HepG2 (cell line): ENCODE data around the gene ACBD3. TPM values are rescaled to one million over a fixed set of nuclear protein-coding genes. Genes with fewer than 3 reads are reported as not detected.
A peak's percentile ranks its signal among the peaks of the same experiment; 100 is the strongest.

Source experiments
- HOXD1 ChIP-seq: sonication (generic); formaldehyde crosslinking; IDR thresholded peaks from 2 replicates; pipeline ENCODE4 v1.5.0; 2020; ENCODE audit warnings: missing genetic modification reagents
- IKZF4 ChIP-seq: sonication (generic); formaldehyde crosslinking; IDR thresholded peaks from 2 replicates; pipeline ENCODE4 v1.5.1; 2020; ENCODE audit warnings: borderline replicate concordance, mild to moderate bottlenecking, low read depth, missing genetic modification reagents; ENCODE audit errors: not compliant biosample characterization
- KLF11 ChIP-seq: IDR thresholded peaks from 2 replicates; pipeline ENCODE4 v1.6.1; 2016; ENCODE audit warnings: missing compliant biosample characterization
- NR2C2 ChIP-seq: sonication (generic); formaldehyde crosslinking; IDR thresholded peaks from 2 replicates; pipeline ENCODE4 v1.4.0; 2020; ENCODE audit warnings: missing genetic modification reagents, mild to moderate bottlenecking, moderate library complexity, borderline replicate concordance
- PHF8 ChIP-seq: sonication (generic); formaldehyde crosslinking; IDR thresholded peaks from 2 replicates; pipeline ENCODE4 v1.5.0; 2020; ENCODE audit warnings: missing genetic modification reagents
- RARA ChIP-seq: IDR thresholded peaks from 2 replicates; pipeline ENCODE4 v1.6.1; 2016; ENCODE audit warnings: missing genetic modification reagents, missing compliant biosample characterization
- SALL1 ChIP-seq: sonication (generic); formaldehyde crosslinking; IDR thresholded peaks from 2 replicates; pipeline ENCODE4 v1.8.0; 2022; ENCODE audit warnings: mild to moderate bottlenecking, missing genetic modification reagents
- SRF ChIP-seq: IDR thresholded peaks from 2 replicates; pipeline ENCODE4 v1.6.1; 2011; ENCODE audit warnings: mild to moderate bottlenecking, low read depth, low read length, moderate library complexity
- ZNF546 ChIP-seq: sonication (generic); formaldehyde crosslinking; conservative IDR thresholded peaks from 2 replicates; pipeline ENCODE4 v1.8.1; 2023; ENCODE audit warnings: mild to moderate bottlenecking, missing genetic modification reagents
- ZNF605 ChIP-seq: sonication (generic); formaldehyde crosslinking; IDR thresholded peaks from 2 replicates; pipeline ENCODE4 v1.8.0; 2022; ENCODE audit warnings: mild to moderate bottlenecking, missing genetic modification reagents
- ZSCAN25 ChIP-seq: sonication (generic); formaldehyde crosslinking; IDR thresholded peaks from 2 replicates; pipeline ENCODE4 v1.8.0; 2022; ENCODE audit warnings: mild to moderate bottlenecking, missing genetic modification reagents
- ZSCAN29 ChIP-seq: sonication (generic); formaldehyde crosslinking; conservative IDR thresholded peaks from 2 replicates; pipeline ENCODE4 v1.4.0; 2020; ENCODE audit warnings: mild to moderate bottlenecking, missing genetic modification reagents
- polyA plus RNA-seq, 8 experiments: library from polyadenylated mRNA; depleted of rRNA in 3 of 8; stranded (reverse) in 7 of 8; unstranded in 1 of 8; fragments of >200 nt; fragmentation: Illumina TruSeq in 4 of 8; extraction: Trizol in 4 of 8; gene quantifications; 2 replicates each; pipeline versions ENCODE4 v1.2.1 to v1.2.3, GENCODE V29; 2011 to 2016; ENCODE audit warnings: low read depth in 4 of 8, missing spikeins in 1 of 8, mixed read lengths in 1 of 8; ENCODE audit not compliant: insufficient read depth in 1 of 8
- total RNA-seq, 5 experiments: library from RNA; depleted of rRNA; stranded (reverse); fragments of >200 nt; fragmentation: Illumina TruSeq; extraction: Trizol; gene quantifications; 2 replicates each; pipeline ENCODE4 v1.2.3, GENCODE V29; 2016; ENCODE audit warnings: low read depth in 1 of 5
- TF ChIP-seq, protein P1 (sequence below): IDR thresholded peaks from 2 replicates; pipeline ENCODE4 v1.6.1; 2016
- TF ChIP-seq, protein P2 (sequence below): sonication (generic); formaldehyde crosslinking; IDR thresholded peaks from 2 replicates; pipeline ENCODE4 v1.4.0; 2020; ENCODE audit warnings: missing genetic modification reagents
- TF ChIP-seq, protein P3 (sequence below): sonication (generic); formaldehyde crosslinking; IDR thresholded peaks from 2 replicates; pipeline ENCODE4 v1.8.0; 2022; ENCODE audit warnings: mild to moderate bottlenecking, missing genetic modification reagents; ENCODE audit not compliant: insufficient replicate concordance
- TF ChIP-seq, protein P4 (sequence below): sonication (generic); formaldehyde crosslinking; IDR thresholded peaks from 2 replicates; pipeline ENCODE4 v1.4.0; 2020; ENCODE audit warnings: missing genetic modification reagents
- TF ChIP-seq, protein P5 (sequence below): sonication (generic); formaldehyde crosslinking; IDR thresholded peaks from 2 replicates; pipeline ENCODE4 v1.4.0; 2020; ENCODE audit warnings: missing genetic modification reagents
- TF ChIP-seq, protein P6 (sequence below), 2 experiments: sonication (generic) in 1 of 2; formaldehyde crosslinking in 1 of 2; IDR thresholded peaks; 2 replicates each; pipeline versions ENCODE4 v1.4.0 to v1.6.1; 2018 to 2020; ENCODE audit warnings: missing genetic modification reagents in 2 of 2, borderline replicate concordance in 1 of 2, low read depth in 1 of 2, mild to moderate bottlenecking in 1 of 2, missing biosample characterization in 1 of 2

The ACBD3 gene
- total and polyA plus RNA-seq, 2 of the 13 experiments (the other 11 are each of a cell fraction or from before 2014, with no cell fraction given), result 24.3 to 39.3 TPM

DNA sequence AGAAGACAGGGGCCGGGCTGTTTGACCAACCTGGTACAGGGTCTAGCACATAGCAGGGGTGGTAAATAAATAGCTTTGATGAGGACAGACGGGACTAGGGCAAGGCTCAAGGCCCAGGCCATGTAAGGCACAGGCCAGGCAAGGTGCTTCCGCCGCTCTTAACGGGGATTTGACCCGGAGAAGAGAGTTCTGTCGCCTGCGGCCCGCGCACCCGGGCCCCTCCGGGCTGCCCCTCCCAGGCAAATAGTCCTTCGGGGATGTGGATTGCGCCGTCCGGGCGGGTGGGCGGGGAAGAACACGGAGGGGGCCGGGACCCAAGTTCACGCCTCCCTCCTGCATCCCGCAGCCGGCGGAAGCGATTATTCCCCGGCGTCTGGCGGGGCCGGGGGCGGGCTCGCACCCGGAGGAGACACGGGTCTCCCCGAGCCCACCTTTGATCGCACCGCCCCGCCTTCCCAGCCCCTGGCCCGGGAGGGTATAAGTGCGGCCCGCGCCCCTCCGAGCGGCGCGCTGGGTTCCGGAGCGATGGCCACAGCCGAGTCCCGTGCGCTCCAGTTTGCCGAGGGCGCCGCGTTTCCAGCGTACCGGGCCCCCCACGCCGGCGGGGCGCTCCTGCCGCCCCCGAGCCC is 36.7 kb upstream of the ACBD3 start, which contains the start of gene MIXL1 (continued):
- TF ChIP-seq, protein P1, sequence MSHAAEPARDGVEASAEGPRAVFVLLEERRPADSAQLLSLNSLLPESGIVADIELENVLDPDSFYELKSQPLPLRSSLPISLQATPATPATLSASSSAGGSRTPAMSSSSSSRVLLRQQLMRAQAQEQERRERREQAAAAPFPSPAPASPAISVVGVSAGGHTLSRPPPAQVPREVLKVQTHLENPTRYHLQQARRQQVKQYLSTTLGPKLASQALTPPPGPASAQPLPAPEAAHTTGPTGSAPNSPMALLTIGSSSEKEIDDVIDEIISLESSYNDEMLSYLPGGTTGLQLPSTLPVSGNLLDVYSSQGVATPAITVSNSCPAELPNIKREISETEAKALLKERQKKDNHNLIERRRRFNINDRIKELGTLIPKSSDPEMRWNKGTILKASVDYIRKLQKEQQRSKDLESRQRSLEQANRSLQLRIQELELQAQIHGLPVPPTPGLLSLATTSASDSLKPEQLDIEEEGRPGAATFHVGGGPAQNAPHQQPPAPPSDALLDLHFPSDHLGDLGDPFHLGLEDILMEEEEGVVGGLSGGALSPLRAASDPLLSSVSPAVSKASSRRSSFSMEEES (CRISPR knock-in tag), result 0 out of 2 replicates have a peak, but pooled peaks have one; percentile 22
- peak; percentile 67; the same call in 1 of the 2 replicates for TF ChIP-seq ZSCAN29 (CRISPR knock-in tag)
- no peak for TF ChIP-seq KLF11 (CRISPR knock-in tag)
- TF ChIP-seq, protein P2, sequence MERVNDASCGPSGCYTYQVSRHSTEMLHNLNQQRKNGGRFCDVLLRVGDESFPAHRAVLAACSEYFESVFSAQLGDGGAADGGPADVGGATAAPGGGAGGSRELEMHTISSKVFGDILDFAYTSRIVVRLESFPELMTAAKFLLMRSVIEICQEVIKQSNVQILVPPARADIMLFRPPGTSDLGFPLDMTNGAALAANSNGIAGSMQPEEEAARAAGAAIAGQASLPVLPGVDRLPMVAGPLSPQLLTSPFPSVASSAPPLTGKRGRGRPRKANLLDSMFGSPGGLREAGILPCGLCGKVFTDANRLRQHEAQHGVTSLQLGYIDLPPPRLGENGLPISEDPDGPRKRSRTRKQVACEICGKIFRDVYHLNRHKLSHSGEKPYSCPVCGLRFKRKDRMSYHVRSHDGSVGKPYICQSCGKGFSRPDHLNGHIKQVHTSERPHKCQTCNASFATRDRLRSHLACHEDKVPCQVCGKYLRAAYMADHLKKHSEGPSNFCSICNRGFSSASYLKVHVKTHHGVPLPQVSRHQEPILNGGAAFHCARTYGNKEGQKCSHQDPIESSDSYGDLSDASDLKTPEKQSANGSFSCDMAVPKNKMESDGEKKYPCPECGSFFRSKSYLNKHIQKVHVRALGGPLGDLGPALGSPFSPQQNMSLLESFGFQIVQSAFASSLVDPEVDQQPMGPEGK (CRISPR knock-in tag), result peak; percentile 90
- TF ChIP-seq, protein P3, sequence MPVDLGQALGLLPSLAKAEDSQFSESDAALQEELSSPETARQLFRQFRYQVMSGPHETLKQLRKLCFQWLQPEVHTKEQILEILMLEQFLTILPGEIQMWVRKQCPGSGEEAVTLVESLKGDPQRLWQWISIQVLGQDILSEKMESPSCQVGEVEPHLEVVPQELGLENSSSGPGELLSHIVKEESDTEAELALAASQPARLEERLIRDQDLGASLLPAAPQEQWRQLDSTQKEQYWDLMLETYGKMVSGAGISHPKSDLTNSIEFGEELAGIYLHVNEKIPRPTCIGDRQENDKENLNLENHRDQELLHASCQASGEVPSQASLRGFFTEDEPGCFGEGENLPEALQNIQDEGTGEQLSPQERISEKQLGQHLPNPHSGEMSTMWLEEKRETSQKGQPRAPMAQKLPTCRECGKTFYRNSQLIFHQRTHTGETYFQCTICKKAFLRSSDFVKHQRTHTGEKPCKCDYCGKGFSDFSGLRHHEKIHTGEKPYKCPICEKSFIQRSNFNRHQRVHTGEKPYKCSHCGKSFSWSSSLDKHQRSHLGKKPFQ (CRISPR knock-in tag), result peak; percentile 50
- peak; percentile 73 for TF ChIP-seq RARA (CRISPR knock-in tag)
- TF ChIP-seq HOXD1 (CRISPR knock-in tag), result peak; percentile 78
- peak; percentile 85 for TF ChIP-seq ZNF546 (CRISPR knock-in tag)
- TF ChIP-seq SALL1 (CRISPR knock-in tag), result peak; percentile 89
- TF ChIP-seq ZNF605 (CRISPR knock-in tag), result peak; percentile 71; the same call in 1 of the 2 replicates
- TF ChIP-seq, protein P4, sequence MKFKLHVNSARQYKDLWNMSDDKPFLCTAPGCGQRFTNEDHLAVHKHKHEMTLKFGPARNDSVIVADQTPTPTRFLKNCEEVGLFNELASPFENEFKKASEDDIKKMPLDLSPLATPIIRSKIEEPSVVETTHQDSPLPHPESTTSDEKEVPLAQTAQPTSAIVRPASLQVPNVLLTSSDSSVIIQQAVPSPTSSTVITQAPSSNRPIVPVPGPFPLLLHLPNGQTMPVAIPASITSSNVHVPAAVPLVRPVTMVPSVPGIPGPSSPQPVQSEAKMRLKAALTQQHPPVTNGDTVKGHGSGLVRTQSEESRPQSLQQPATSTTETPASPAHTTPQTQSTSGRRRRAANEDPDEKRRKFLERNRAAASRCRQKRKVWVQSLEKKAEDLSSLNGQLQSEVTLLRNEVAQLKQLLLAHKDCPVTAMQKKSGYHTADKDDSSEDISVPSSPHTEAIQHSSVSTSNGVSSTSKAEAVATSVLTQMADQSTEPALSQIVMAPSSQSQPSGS (CRISPR knock-in tag), result peak; percentile 24; the same call in 1 of the 2 replicates
- peak; percentile 88 for TF ChIP-seq SRF
- TF ChIP-seq NR2C2 (CRISPR knock-in tag), result peak; percentile 47; the same call in 1 of the 2 replicates
- TF ChIP-seq, protein P5, sequence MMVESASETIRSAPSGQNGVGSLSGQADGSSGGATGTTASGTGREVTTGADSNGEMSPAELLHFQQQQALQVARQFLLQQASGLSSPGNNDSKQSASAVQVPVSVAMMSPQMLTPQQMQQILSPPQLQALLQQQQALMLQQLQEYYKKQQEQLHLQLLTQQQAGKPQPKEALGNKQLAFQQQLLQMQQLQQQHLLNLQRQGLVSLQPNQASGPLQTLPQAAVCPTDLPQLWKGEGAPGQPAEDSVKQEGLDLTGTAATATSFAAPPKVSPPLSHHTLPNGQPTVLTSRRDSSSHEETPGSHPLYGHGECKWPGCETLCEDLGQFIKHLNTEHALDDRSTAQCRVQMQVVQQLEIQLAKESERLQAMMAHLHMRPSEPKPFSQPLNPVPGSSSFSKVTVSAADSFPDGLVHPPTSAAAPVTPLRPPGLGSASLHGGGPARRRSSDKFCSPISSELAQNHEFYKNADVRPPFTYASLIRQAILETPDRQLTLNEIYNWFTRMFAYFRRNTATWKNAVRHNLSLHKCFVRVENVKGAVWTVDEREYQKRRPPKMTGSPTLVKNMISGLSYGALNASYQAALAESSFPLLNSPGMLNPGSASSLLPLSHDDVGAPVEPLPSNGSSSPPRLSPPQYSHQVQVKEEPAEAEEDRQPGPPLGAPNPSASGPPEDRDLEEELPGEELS, result peak; percentile 77
- TF ChIP-seq PHF8 (CRISPR knock-in tag), result peak; percentile 77
- peak; percentile 24 for TF ChIP-seq IKZF4 (CRISPR knock-in tag)
- TF ChIP-seq, protein P6, sequence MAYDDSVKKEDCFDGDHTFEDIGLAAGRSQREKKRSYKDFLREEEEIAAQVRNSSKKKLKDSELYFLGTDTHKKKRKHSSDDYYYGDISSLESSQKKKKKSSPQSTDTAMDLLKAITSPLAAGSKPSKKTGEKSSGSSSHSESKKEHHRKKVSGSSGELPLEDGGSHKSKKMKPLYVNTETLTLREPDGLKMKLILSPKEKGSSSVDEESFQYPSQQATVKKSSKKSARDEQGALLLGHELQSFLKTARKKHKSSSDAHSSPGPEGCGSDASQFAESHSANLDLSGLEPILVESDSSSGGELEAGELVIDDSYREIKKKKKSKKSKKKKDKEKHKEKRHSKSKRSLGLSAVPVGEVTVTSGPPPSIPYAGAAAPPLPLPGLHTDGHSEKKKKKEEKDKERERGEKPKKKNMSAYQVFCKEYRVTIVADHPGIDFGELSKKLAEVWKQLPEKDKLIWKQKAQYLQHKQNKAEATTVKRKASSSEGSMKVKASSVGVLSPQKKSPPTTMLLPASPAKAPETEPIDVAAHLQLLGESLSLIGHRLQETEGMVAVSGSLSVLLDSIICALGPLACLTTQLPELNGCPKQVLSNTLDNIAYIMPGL (CRISPR knock-in tag; IDR thresholded peaks at IDR 0.05; ENCODE audit: borderline replicate concordance in 1 of 2, low read depth in 1 of 2), result peak in 1 of 2 experiments; percentile 24; a peak in 1 of 4 replicates
- peak; percentile 68 for TF ChIP-seq ZSCAN25
